Measurements from ENCODE around the gene IRX4.

GRCh38 chr5:1931604-1932231 lies 49.0 kb upstream of the IRX4 start:
- TF ChIP-seq CTCF (IDR thresholded peaks at IDR 0.05) (no peak), POLR2A (IDR thresholded peaks at IDR 0.05) (no peak)

All from adrenal gland (tissue), 5 donors.